Panc1 (cell line): Measurements from ENCODE around the gene MAGEC1. TPM values are rescaled to one million over a fixed set of nuclear protein-coding genes. Genes with fewer than 3 reads are reported as not detected.

ENCODE experiments used
- ATAC-seq: fragments of 200-7000 bp; cut with Tn5 transposase; 2 replicates; pipeline ENCODE4 v1.9.1; 2020; ENCODE audit warnings: mild to moderate bottlenecking, moderate library complexity
- BruUV-seq: library from RNA; stranded (reverse); fragments of 400-500 nt; replicated peaks from 2 replicates; lab custom pipeline; 2021; lab: Mats Ljungman, UMichigan
- CTCF ChIA-PET: fragments of 300-600 bp; sonication (Branson Sonifier 250); formaldehyde crosslinking; loops from one replicate; lab custom pipeline; 2022; ENCODE audit warnings: antibody characterized with exemption; lab: Charles Lee
- POLR2A ChIA-PET: fragments of 300-600 bp; sonication (Branson Sonifier 250); formaldehyde crosslinking; loops from one replicate; lab custom pipeline; 2022; ENCODE audit warnings: antibody characterized with exemption; lab: Charles Lee
- DNase-seq: peaks from one replicate; pipeline ENCODE4 v3.0.0-alpha.2; 2010; ENCODE audit warnings: low read depth, low spot score
- H3K27ac ChIP-seq: 2 replicates; pipeline ENCODE4 v1.5.1; 2011; ENCODE audit warnings: mild to moderate bottlenecking, low read length, inconsistent platforms
- H3K27me3 ChIP-seq: fragments of 200-500 bp; sonication (Bioruptor generic); 2 replicates; pipeline ENCODE4 v1.6.0; 2014; ENCODE audit warnings: low read length, inconsistent platforms; ENCODE audit not compliant: control insufficient read depth, insufficient read depth
- H3K36me3 ChIP-seq: fragments of 200-500 bp; sonication (Bioruptor generic); 2 replicates; pipeline ENCODE4 v1.5.1; 2014; ENCODE audit warnings: inconsistent platforms, mild to moderate bottlenecking, low read length, moderate library complexity; ENCODE audit not compliant: control insufficient read depth, insufficient read depth
- H3K4me1 ChIP-seq: 2 replicates; pipeline ENCODE4 v1.5.1; 2011; ENCODE audit warnings: inconsistent platforms, mild to moderate bottlenecking, low read length, moderate library complexity; ENCODE audit not compliant: control insufficient read depth, insufficient read depth
- H3K4me3 ChIP-seq, 2 experiments: 2 replicates each; pipeline ENCODE4 v1.5.1; 2011 to 2012; ENCODE audit warnings: low read depth in 2 of 2, low read length in 2 of 2, mild to moderate bottlenecking in 2 of 2, inconsistent platforms in 1 of 2, moderate library complexity in 1 of 2
- H3K9me3 ChIP-seq: fragments of 200-500 bp; sonication (Bioruptor generic); 2 replicates; pipeline ENCODE4 v1.5.1; 2014; ENCODE audit warnings: low read depth, mild to moderate bottlenecking, inconsistent platforms, low read length, moderate library complexity; ENCODE audit not compliant: control insufficient read depth, insufficient read depth
- POLR2AphosphoS5 ChIP-seq: IDR thresholded peaks from 2 replicates; pipeline ENCODE4 v1.6.1; 2012; ENCODE audit warnings: mild to moderate bottlenecking, low read depth, low read length, moderate library complexity
- SIN3A ChIP-seq: IDR thresholded peaks from 2 replicates; pipeline ENCODE4 v1.6.1; 2012; ENCODE audit warnings: low read depth, mild to moderate bottlenecking, low read length, moderate library complexity, borderline replicate concordance; ENCODE audit not compliant: insufficient read depth
- TCF7L2 ChIP-seq: IDR thresholded peaks from 2 replicates; pipeline ENCODE4 v1.6.1; 2011; ENCODE audit warnings: mild to moderate bottlenecking, low read depth, low read length, inconsistent platforms
- in situ Hi-C: cut with HindIII; loops from 2 replicates; pipeline ENCODE4 v1.10.0; 2016; ENCODE audit warnings: low sequenced_read_pairs, low pct_unique_long_range_greater_than_20kb
- intact Hi-C: fragments of 100-400 bp; cut with micrococcal nuclease; formaldehyde crosslinking; loops from one replicate; pipeline ENCODE4 v1.10.0; 2022; ENCODE audit not compliant: unreplicated experiment
- total RNA-seq: library from RNA; stranded (reverse); gene quantifications from one replicate; pipeline ENCODE4 v1.2.1, GENCODE V29; 2021; ENCODE audit not compliant: unreplicated experiment
- TF ChIP-seq, protein P1 (sequence below), 2 experiments: IDR thresholded peaks; 2 replicates each; pipeline ENCODE4 v1.6.1; 2011 to 2012; ENCODE audit warnings: low read depth in 2 of 2, control low read depth in 1 of 2, low read length in 1 of 2, mild to moderate bottlenecking in 1 of 2, moderate library complexity in 1 of 2; ENCODE audit not compliant: insufficient read depth in 1 of 2
- TF ChIP-seq, protein P2 (sequence below): fragments of 450-650 bp; IDR thresholded peaks from 2 replicates; pipeline ENCODE4 v1.5.1; 2017; ENCODE audit warnings: mild to moderate bottlenecking

The MAGEC1 gene
- total RNA-seq, 1 experiment from 2014 or later, result not detected

DNA sequence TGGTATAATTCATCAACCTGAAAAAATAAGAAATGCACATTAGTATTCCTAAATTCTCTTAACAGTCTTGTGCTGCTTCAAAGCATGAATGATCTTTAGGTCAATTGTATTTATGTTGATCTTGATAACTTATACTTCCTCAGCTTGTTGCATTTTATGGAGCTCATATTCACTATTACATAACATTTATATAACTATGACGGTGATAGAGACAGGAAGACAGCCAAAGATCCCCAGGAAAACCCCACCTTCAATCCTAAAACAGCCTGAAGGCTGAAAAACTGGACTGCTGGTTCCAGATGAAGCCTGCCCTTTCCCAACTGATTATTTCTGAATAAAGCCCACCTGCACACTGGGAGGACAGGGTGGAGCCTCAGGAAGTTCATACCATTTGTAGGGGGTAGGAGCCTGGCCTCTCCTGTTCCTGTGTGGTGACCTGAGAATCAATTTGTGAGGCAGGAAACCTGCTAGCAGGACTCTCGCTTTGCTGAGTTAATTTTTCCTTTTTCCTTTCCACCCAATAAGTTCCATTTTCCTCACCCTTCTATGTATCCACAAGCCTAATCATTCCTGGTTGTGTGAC, 30.5 kb downstream of the MAGEC1 start:
- in situ Hi-C loops, result no loop called here
- Histone ChIP-seq H3K27ac (no peak overlapping the region), H3K4me1 (no peaks in the 10 kb centered on the region), H3K36me3 (no peaks in the 10 kb centered on the region), H3K27me3 (no peaks in the 10 kb centered on the region), H3K4me3 (no peak overlapping the region), H3K9me3 (peaks cover 7% of the 10 kb centered on the region; the same call in 1 of the 2 replicates)
- intact Hi-C loops, result no loop called here
- no peak for DNase-seq
- TF ChIP-seq, protein P1, sequence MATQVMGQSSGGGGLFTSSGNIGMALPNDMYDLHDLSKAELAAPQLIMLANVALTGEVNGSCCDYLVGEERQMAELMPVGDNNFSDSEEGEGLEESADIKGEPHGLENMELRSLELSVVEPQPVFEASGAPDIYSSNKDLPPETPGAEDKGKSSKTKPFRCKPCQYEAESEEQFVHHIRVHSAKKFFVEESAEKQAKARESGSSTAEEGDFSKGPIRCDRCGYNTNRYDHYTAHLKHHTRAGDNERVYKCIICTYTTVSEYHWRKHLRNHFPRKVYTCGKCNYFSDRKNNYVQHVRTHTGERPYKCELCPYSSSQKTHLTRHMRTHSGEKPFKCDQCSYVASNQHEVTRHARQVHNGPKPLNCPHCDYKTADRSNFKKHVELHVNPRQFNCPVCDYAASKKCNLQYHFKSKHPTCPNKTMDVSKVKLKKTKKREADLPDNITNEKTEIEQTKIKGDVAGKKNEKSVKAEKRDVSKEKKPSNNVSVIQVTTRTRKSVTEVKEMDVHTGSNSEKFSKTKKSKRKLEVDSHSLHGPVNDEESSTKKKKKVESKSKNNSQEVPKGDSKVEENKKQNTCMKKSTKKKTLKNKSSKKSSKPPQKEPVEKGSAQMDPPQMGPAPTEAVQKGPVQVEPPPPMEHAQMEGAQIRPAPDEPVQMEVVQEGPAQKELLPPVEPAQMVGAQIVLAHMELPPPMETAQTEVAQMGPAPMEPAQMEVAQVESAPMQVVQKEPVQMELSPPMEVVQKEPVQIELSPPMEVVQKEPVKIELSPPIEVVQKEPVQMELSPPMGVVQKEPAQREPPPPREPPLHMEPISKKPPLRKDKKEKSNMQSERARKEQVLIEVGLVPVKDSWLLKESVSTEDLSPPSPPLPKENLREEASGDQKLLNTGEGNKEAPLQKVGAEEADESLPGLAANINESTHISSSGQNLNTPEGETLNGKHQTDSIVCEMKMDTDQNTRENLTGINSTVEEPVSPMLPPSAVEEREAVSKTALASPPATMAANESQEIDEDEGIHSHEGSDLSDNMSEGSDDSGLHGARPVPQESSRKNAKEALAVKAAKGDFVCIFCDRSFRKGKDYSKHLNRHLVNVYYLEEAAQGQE (IDR thresholded peaks at IDR 0.05; ENCODE audit: insufficient read depth in 1 of 2, low read depth in 2 of 2, low read length in 1 of 2), result no peak
- no peak for TF ChIP-seq POLR2AphosphoS5
- TF ChIP-seq, protein P2, sequence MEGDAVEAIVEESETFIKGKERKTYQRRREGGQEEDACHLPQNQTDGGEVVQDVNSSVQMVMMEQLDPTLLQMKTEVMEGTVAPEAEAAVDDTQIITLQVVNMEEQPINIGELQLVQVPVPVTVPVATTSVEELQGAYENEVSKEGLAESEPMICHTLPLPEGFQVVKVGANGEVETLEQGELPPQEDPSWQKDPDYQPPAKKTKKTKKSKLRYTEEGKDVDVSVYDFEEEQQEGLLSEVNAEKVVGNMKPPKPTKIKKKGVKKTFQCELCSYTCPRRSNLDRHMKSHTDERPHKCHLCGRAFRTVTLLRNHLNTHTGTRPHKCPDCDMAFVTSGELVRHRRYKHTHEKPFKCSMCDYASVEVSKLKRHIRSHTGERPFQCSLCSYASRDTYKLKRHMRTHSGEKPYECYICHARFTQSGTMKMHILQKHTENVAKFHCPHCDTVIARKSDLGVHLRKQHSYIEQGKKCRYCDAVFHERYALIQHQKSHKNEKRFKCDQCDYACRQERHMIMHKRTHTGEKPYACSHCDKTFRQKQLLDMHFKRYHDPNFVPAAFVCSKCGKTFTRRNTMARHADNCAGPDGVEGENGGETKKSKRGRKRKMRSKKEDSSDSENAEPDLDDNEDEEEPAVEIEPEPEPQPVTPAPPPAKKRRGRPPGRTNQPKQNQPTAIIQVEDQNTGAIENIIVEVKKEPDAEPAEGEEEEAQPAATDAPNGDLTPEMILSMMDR, result no peak
- TF ChIP-seq TCF7L2, result no peak
- TF ChIP-seq SIN3A, result no peak
- BruUV-seq, result no TSS peak
- ChIA-PET CTCF (no interaction called here), POLR2A (no interaction called here)
- no peak for ATAC-seq

DNA sequence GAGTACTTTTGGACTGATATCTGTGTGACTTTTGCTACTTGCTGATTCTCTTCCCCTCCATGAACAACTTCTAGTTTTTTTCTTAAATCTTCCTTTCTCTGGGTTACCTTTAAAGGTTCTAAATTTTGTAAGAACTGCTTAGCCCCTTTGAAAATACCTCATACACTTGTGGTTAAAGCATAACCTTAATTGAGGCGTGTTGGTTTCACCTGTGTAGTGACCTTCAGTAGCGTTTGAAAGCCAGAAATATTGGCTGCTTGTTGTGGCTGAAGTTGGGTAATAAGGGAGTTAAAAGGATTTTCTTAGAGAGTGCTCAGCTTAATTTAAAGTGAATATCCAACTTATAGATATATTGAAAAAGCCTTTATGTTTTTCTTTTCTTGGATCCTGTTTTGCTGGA, 32.0 kb downstream of the MAGEC1 start:
- CTCF ChIA-PET, result no interaction called here
- in situ Hi-C loops, result no loop called here
- ATAC-seq (no peak), DNase-seq (no peak)
- Histone ChIP-seq H3K27ac (no peak overlapping the region), H3K4me3 (no peak overlapping the region), H3K27me3 (no peaks in the 10 kb centered on the region), H3K36me3 (no peaks in the 10 kb centered on the region), H3K9me3 (peaks cover 7% of the 10 kb centered on the region; the same call in 1 of the 2 replicates), H3K4me1 (no peaks in the 10 kb centered on the region)
- BruUV-seq, result no TSS peak
- POLR2A ChIA-PET, result no interaction called here
- intact Hi-C loops, result no loop called here
- TF ChIP-seq, protein P2, result no peak
- TF ChIP-seq TCF7L2 (no peak), SIN3A (no peak), POLR2AphosphoS5 (no peak)
- TF ChIP-seq, protein P1 (IDR thresholded peaks at IDR 0.05; ENCODE audit: insufficient read depth in 1 of 2, low read depth in 2 of 2, low read length in 1 of 2), result no peak
